GM19463 (cell line): ENCODE results near the gene IGLL5.

ENCODE experiments used
- ATAC-seq: cut with Tn5 transposase; IDR thresholded peaks from one replicate; pipeline ENCODE4 v1.9.1; 2021; ENCODE audit warnings: mild to moderate bottlenecking, moderate library complexity; ENCODE audit not compliant: unreplicated experiment

Gene IGLL5

GRCh38 chr22:22887621-22888503 lies at the start of gene IGLL5:
TSS of gene IGLL5 (plus strand) at chr22:22887816. CDS start at chr22:22888054, 238 bp downstream.
- no peak for ATAC-seq

- no peak for ATAC-seq
Measured at GRCh38 chr22:22838148-22838786, 49.3 kb upstream of the IGLL5 start.

- no peak for ATAC-seq
Measured at GRCh38 chr22:22839570-22840314, 47.9 kb upstream of the IGLL5 start.

GRCh38 chr22:22840780-22841179 lies 46.8 kb upstream of the IGLL5 start:
- ATAC-seq = no peak

- no peak for ATAC-seq
Measured at GRCh38 chr22:22841598-22841997, 46.0 kb upstream of the IGLL5 start.

- no peak for ATAC-seq
Measured at GRCh38 chr22:22842085-22842484, 45.5 kb upstream of the IGLL5 start.

GRCh38 chr22:22843848-22844247 lies 43.8 kb upstream of the IGLL5 start:
- ATAC-seq = no peak

- ATAC-seq = no peak
Measured at GRCh38 chr22:22847241-22847640, 40.4 kb upstream of the IGLL5 start.

GRCh38 chr22:22848364-22848866 lies 39.2 kb upstream of the IGLL5 start:
- ATAC-seq = no peak

- no peak for ATAC-seq
Measured at GRCh38 chr22:22849640-22850610, 37.7 kb upstream of the IGLL5 start.

GRCh38 chr22:22851969-22852368 lies 35.6 kb upstream of the IGLL5 start:
- ATAC-seq = no peak

GRCh38 chr22:22853713-22854112 lies 33.9 kb upstream of the IGLL5 start:
- ATAC-seq = no peak

GRCh38 chr22:22854466-22854865 lies 33.1 kb upstream of the IGLL5 start:
- no peak for ATAC-seq

- no peak for ATAC-seq
Measured at GRCh38 chr22:22855085-22855484, 32.5 kb upstream of the IGLL5 start.

GRCh38 chr22:22855617-22856308 lies 31.9 kb upstream of the IGLL5 start:
- no peak for ATAC-seq

GRCh38 chr22:22856364-22856763 lies 31.3 kb upstream of the IGLL5 start:
- ATAC-seq = no peak

- no peak for ATAC-seq
Measured at GRCh38 chr22:22856885-22857606, 30.6 kb upstream of the IGLL5 start.

- no peak for ATAC-seq
Measured at GRCh38 chr22:22857607-22858558, 29.7 kb upstream of the IGLL5 start.
